ENCODE measurements around the gene DDR2.

DNA sequence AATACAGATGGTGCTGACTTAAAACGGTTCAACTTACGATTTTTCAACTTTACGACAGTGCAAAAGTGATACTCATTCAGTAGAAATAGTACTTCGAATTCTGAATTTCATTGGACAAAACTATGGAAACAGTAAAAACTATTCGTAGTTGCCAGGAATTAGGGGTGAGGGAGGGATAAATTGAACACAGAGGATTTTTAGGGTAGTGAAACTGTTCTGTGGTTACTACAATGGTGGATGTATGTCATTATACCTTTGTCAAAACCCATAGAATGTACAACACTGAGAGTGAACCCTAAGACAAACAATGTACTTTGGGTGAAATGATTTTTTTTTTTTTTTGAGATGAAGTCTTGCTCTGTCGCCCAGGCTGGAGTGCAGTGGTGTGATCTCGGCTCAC, 7.5 kb downstream of the DDR2 start:
- TF ChIP-seq, protein P1, sequence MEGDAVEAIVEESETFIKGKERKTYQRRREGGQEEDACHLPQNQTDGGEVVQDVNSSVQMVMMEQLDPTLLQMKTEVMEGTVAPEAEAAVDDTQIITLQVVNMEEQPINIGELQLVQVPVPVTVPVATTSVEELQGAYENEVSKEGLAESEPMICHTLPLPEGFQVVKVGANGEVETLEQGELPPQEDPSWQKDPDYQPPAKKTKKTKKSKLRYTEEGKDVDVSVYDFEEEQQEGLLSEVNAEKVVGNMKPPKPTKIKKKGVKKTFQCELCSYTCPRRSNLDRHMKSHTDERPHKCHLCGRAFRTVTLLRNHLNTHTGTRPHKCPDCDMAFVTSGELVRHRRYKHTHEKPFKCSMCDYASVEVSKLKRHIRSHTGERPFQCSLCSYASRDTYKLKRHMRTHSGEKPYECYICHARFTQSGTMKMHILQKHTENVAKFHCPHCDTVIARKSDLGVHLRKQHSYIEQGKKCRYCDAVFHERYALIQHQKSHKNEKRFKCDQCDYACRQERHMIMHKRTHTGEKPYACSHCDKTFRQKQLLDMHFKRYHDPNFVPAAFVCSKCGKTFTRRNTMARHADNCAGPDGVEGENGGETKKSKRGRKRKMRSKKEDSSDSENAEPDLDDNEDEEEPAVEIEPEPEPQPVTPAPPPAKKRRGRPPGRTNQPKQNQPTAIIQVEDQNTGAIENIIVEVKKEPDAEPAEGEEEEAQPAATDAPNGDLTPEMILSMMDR (IDR thresholded peaks at IDR 0.05) = no peak
- TF ChIP-seq EZH2 (IDR thresholded peaks at IDR 0.05) (no peak), EZH2phosphoT487 (IDR thresholded peaks at IDR 0.05) (no peak)
